ENCODE measurements around the gene MEF2C. TPM values are rescaled to one million over a fixed set of nuclear protein-coding genes. Genes with fewer than 3 reads are reported as not detected.

Gene MEF2C
- polyA plus RNA-seq, 3 donors = 32.0 to 89.3 (median 88.3) TPM

DNA sequence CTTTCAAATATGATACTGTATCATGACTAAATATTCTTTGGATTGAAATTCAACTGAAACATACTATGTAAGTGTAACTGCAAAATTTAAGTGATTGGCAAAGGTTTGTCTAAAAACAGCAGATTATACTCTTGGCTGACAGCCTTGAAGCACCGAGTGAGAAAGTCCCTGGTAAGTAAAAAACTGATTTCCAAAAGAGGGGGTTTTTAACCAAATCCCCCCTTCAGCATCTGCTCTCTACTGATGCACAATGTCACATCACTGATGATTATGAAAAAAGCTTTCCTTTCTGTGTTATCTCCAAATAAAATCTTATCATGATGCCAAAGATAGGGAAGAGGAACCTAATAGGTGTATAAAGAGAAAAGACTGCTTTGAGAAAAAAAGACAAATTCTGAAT, 141.0 kb downstream of the MEF2C start:
- no CpG with 5 or more reads among the region's 1 CpG for WGBS (ENCODE audit: insufficient coverage)
- intact Hi-C loops (cut with micrococcal nuclease) = no loop called here
- no peak overlapping the region for H3K4me2 ChIP-seq (replicated peaks; ENCODE audit: extremely low read depth, low read length, poor library complexity, severe bottlenecking)
- DNase-seq = no peak
- no peak overlapping the region for H3K27ac Mint-ChIP-seq
- no peaks in the 10 kb centered on the region for H3K9me3 ChIP-seq (replicated peaks in 1 of 2; ENCODE audit: control insufficient read depth in 1 of 2, insufficient read depth in 1 of 2, low read length in 2 of 2)
- no peak overlapping the region for H3K9ac ChIP-seq (ENCODE audit: insufficient read depth, low read length, poor library complexity, severe bottlenecking)
- no peaks in the 10 kb centered on the region for H3K27me3 ChIP-seq (ENCODE audit: control insufficient read depth in 2 of 2, insufficient read depth in 2 of 2, low read length in 2 of 2)
- H3K4me1 Mint-ChIP-seq = no peaks in the 10 kb centered on the region
- H3K4me3 ChIP-seq (replicated peaks in 1 of 3; ENCODE audit: low read depth in 2 of 3, low read length in 3 of 3) = no peak overlapping the region
- no peak overlapping the region for H3K4me3 Mint-ChIP-seq
- peaks cover 0 to 2% (median 0%) of the 10 kb centered on the region in 7 donors for H3K9me3 Mint-ChIP-seq
- TF ChIP-seq, protein P1, sequence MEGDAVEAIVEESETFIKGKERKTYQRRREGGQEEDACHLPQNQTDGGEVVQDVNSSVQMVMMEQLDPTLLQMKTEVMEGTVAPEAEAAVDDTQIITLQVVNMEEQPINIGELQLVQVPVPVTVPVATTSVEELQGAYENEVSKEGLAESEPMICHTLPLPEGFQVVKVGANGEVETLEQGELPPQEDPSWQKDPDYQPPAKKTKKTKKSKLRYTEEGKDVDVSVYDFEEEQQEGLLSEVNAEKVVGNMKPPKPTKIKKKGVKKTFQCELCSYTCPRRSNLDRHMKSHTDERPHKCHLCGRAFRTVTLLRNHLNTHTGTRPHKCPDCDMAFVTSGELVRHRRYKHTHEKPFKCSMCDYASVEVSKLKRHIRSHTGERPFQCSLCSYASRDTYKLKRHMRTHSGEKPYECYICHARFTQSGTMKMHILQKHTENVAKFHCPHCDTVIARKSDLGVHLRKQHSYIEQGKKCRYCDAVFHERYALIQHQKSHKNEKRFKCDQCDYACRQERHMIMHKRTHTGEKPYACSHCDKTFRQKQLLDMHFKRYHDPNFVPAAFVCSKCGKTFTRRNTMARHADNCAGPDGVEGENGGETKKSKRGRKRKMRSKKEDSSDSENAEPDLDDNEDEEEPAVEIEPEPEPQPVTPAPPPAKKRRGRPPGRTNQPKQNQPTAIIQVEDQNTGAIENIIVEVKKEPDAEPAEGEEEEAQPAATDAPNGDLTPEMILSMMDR (IDR thresholded peaks at IDR 0.05) = no peak
- no peaks in the 10 kb centered on the region for H3K79me2 ChIP-seq (ENCODE audit: insufficient read depth, low read length)
- no peaks in the 10 kb centered on the region for H3K4me1 ChIP-seq (ENCODE audit: control insufficient read depth in 1 of 2, insufficient read depth in 2 of 2, low read length in 2 of 2)
- H3K36me3 ChIP-seq (replicated peaks in 1 of 2; ENCODE audit: control insufficient read depth in 1 of 2, insufficient read depth in 2 of 2, low read length in 2 of 2) = peaks cover 65 to 89% of the 10 kb centered on the region in 2 donors
- H3K27ac ChIP-seq (ENCODE audit: low read depth in 1 of 2, low read length in 2 of 2) = no peak overlapping the region
- H3K36me3 Mint-ChIP-seq = peaks cover 71 to 78% of the 10 kb centered on the region in 2 donors
- no peak overlapping the region for H2AFZ ChIP-seq (ENCODE audit: insufficient read depth, low read depth, low read length, poor library complexity, severe bottlenecking)
- H4K20me1 ChIP-seq (ENCODE audit: insufficient read depth, low read length) = peaks cover 7% of the 10 kb centered on the region
- H3K27me3 Mint-ChIP-seq (ENCODE audit: low read depth in 3 of 3) = peaks cover 0 to 1% (median 0%) of the 10 kb centered on the region in 3 donors

DNA sequence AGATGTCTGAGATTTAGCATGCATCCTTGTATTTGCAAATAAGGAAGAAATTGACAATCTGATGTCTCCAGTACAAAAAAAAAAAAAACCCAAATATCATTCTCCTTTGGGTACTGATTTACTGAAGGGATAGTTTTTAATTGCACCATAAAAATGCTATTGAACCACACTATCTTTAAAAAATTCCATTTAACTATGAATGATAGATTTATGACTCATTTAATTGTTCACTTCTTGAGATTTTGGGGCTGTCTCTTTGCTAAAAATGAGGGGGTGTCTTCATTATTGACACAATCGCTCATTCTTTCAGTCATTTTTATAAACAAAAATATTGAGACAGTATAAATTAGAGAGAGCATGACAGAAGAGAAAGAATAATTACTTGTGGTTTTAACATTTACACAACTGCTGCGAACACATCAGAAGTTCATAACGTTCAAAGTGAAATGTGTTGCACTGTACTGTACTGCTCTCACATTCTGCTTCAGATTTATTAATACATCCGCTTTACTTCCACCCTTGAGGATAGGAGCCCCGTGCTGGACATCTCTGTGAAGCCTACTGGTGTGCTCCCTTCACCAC, 142.3 kb downstream of the MEF2C start:
- TF ChIP-seq, protein P1 (IDR thresholded peaks at IDR 0.05) = no peak
- peaks cover 63 to 75% of the 10 kb centered on the region in 2 donors for H3K36me3 Mint-ChIP-seq
- H3K27ac Mint-ChIP-seq = peak overlapping the region in 1 of 7 donors; percentile 79
- H3K4me1 ChIP-seq (ENCODE audit: control insufficient read depth in 1 of 2, insufficient read depth in 2 of 2, low read length in 2 of 2) = no peaks in the 10 kb centered on the region
- H3K36me3 ChIP-seq (replicated peaks in 1 of 2; ENCODE audit: control insufficient read depth in 1 of 2, insufficient read depth in 2 of 2, low read length in 2 of 2) = peaks cover 54 to 83% of the 10 kb centered on the region in 2 donors
- H3K9me3 Mint-ChIP-seq = peaks cover 0 to 1% (median 0%) of the 10 kb centered on the region in 7 donors
- H3K27me3 Mint-ChIP-seq (ENCODE audit: low read depth in 3 of 3) = peaks cover 0 to 1% (median 0%) of the 10 kb centered on the region in 3 donors
- H3K9ac ChIP-seq (ENCODE audit: insufficient read depth, low read length, poor library complexity, severe bottlenecking) = no peak overlapping the region
- H3K4me3 Mint-ChIP-seq = no peak overlapping the region
- H3K4me2 ChIP-seq (replicated peaks; ENCODE audit: extremely low read depth, low read length, poor library complexity, severe bottlenecking) = no peak overlapping the region
- no peaks in the 10 kb centered on the region for H3K9me3 ChIP-seq (replicated peaks in 1 of 2; ENCODE audit: control insufficient read depth in 1 of 2, insufficient read depth in 1 of 2, low read length in 2 of 2)
- WGBS (ENCODE audit: insufficient coverage) = no CpG with 5 or more reads among the region's 5 CpGs
- intact Hi-C loops (cut with micrococcal nuclease) = no loop called here
- no peaks in the 10 kb centered on the region for H3K79me2 ChIP-seq (ENCODE audit: insufficient read depth, low read length)
- peaks cover 7% of the 10 kb centered on the region for H4K20me1 ChIP-seq (ENCODE audit: insufficient read depth, low read length)
- H3K4me3 ChIP-seq (replicated peaks in 1 of 3; ENCODE audit: low read depth in 2 of 3, low read length in 3 of 3) = no peak overlapping the region
- no peaks in the 10 kb centered on the region for H3K27me3 ChIP-seq (ENCODE audit: control insufficient read depth in 2 of 2, insufficient read depth in 2 of 2, low read length in 2 of 2)
- no peak for DNase-seq
- peaks cover 1% of the 10 kb centered on the region for H3K4me1 Mint-ChIP-seq
- H2AFZ ChIP-seq (ENCODE audit: insufficient read depth, low read depth, low read length, poor library complexity, severe bottlenecking) = no peak overlapping the region
- no peak overlapping the region for H3K27ac ChIP-seq (ENCODE audit: low read depth in 1 of 2, low read length in 2 of 2)

Measured in CD14-positive monocyte (primary cell).